ENCODE data around the gene SRPX2. TPM values are rescaled to one million over a fixed set of nuclear protein-coding genes. Genes with fewer than 3 reads are reported as not detected.
A peak's percentile ranks its signal among the peaks of the same experiment; 100 is the strongest.

The SRPX2 gene
- total RNA-seq, 1 donor from 2014 or later: 39.3 TPM

- Histone ChIP-seq H3K4me1 (ENCODE audit: insufficient read depth, low read length) (peaks cover 16% of the 10 kb centered on the region), H3K9me3 (ENCODE audit: insufficient read depth, low read depth, low read length) (no peaks in the 10 kb centered on the region), H3K79me2 (ENCODE audit: insufficient read depth, low read length) (no peaks in the 10 kb centered on the region), H3K27me3 (ENCODE audit: insufficient read depth, low read length) (no peaks in the 10 kb centered on the region), H3K36me3 (ENCODE audit: insufficient read depth, low read length) (no peaks in the 10 kb centered on the region), H3K4me2 (ENCODE audit: low read length) (no peak overlapping the region), H3K9ac (ENCODE audit: low read length) (no peak overlapping the region), H3K4me3 (ENCODE audit: insufficient read depth, low read depth, low read length) (no peak overlapping the region), H3K27ac (ENCODE audit: low read depth, low read length) (no peak overlapping the region), H2AFZ (ENCODE audit: low read depth, low read length) (no peak overlapping the region), H4K20me1 (ENCODE audit: insufficient read depth, low read length) (no peaks in the 10 kb centered on the region)
- no peak for TF ChIP-seq EZH2 (IDR thresholded peaks at IDR 0.05; ENCODE audit: insufficient read depth, low read length)
- TF ChIP-seq CTCF (IDR thresholded peaks at IDR 0.05; ENCODE audit: insufficient read depth, low read depth, low read length): no peak
- Mint-ChIP-seq H3K4me3 (ENCODE audit: unreplicated experiment) (no peak overlapping the region), H3K9me3 (ENCODE audit: unreplicated experiment) (no peaks in the 10 kb centered on the region), H3K27me3 (ENCODE audit: low read depth, unreplicated experiment) (no peaks in the 10 kb centered on the region), H3K36me3 (ENCODE audit: low read depth, unreplicated experiment) (peaks cover 7% of the 10 kb centered on the region), H3K27ac (ENCODE audit: unreplicated experiment) (no peak overlapping the region), H3K4me1 (ENCODE audit: low read depth, unreplicated experiment) (peaks cover 6% of the 10 kb centered on the region)
- DNase-seq (ENCODE audit: low read depth): no peak
- peak; percentile 20 for FAIRE-seq
Observed at GRCh38 chrX:100680756-100681155, 36.8 kb downstream of the SRPX2 start.

GRCh38 chrX:100681599-100681998, 37.6 kb downstream of the SRPX2 start:
- H3K4me1 Mint-ChIP-seq (ENCODE audit: low read depth, unreplicated experiment): peaks cover 6% of the 10 kb centered on the region
- H2AFZ ChIP-seq (ENCODE audit: low read depth, low read length): no peak overlapping the region
- H3K4me1 ChIP-seq (ENCODE audit: insufficient read depth, low read length): peaks cover 16% of the 10 kb centered on the region
- no peak overlapping the region for H3K4me2 ChIP-seq (ENCODE audit: low read length)
- H3K27me3 Mint-ChIP-seq (ENCODE audit: low read depth, unreplicated experiment): no peaks in the 10 kb centered on the region
- H3K27me3 ChIP-seq (ENCODE audit: insufficient read depth, low read length): no peaks in the 10 kb centered on the region
- H4K20me1 ChIP-seq (ENCODE audit: insufficient read depth, low read length): no peaks in the 10 kb centered on the region
- H3K27ac ChIP-seq (ENCODE audit: low read depth, low read length): no peak overlapping the region
- H3K36me3 Mint-ChIP-seq (ENCODE audit: low read depth, unreplicated experiment): peaks cover 4% of the 10 kb centered on the region
- no peaks in the 10 kb centered on the region for H3K9me3 ChIP-seq (ENCODE audit: insufficient read depth, low read depth, low read length)
- no peak overlapping the region for H3K4me3 ChIP-seq (ENCODE audit: insufficient read depth, low read depth, low read length)
- H3K4me3 Mint-ChIP-seq (ENCODE audit: unreplicated experiment): no peak overlapping the region
- no peaks in the 10 kb centered on the region for H3K79me2 ChIP-seq (ENCODE audit: insufficient read depth, low read length)
- TF ChIP-seq CTCF (IDR thresholded peaks at IDR 0.05; ENCODE audit: insufficient read depth, low read depth, low read length): no peak
- no peak for TF ChIP-seq EZH2 (IDR thresholded peaks at IDR 0.05; ENCODE audit: insufficient read depth, low read length)
- no peaks in the 10 kb centered on the region for H3K9me3 Mint-ChIP-seq (ENCODE audit: unreplicated experiment)
- no peak overlapping the region for H3K9ac ChIP-seq (ENCODE audit: low read length)
- H3K36me3 ChIP-seq (ENCODE audit: insufficient read depth, low read length): no peaks in the 10 kb centered on the region
- no peak for DNase-seq (ENCODE audit: low read depth)
- no peak for FAIRE-seq
- H3K27ac Mint-ChIP-seq (ENCODE audit: unreplicated experiment): no peak overlapping the region

GRCh38 chrX:100682939-100683338, 38.9 kb downstream of the SRPX2 start:
- peak; percentile 83 for FAIRE-seq
- no peak overlapping the region for H3K4me2 ChIP-seq (ENCODE audit: low read length)
- no peak for DNase-seq (ENCODE audit: low read depth)
- no peak overlapping the region for H2AFZ ChIP-seq (ENCODE audit: low read depth, low read length)
- TF ChIP-seq EZH2 (IDR thresholded peaks at IDR 0.05; ENCODE audit: insufficient read depth, low read length) (no peak), CTCF (IDR thresholded peaks at IDR 0.05; ENCODE audit: insufficient read depth, low read depth, low read length) (no peak)
- H3K9me3 ChIP-seq (ENCODE audit: insufficient read depth, low read depth, low read length): no peaks in the 10 kb centered on the region
- no peak overlapping the region for H3K9ac ChIP-seq (ENCODE audit: low read length)
- Mint-ChIP-seq H3K36me3 (ENCODE audit: low read depth, unreplicated experiment) (peaks cover 3% of the 10 kb centered on the region), H3K27ac (ENCODE audit: unreplicated experiment) (no peak overlapping the region), H3K27me3 (ENCODE audit: low read depth, unreplicated experiment) (no peaks in the 10 kb centered on the region), H3K4me3 (ENCODE audit: unreplicated experiment) (no peak overlapping the region), H3K9me3 (ENCODE audit: unreplicated experiment) (no peaks in the 10 kb centered on the region), H3K4me1 (ENCODE audit: low read depth, unreplicated experiment) (peaks cover 6% of the 10 kb centered on the region)
- no peaks in the 10 kb centered on the region for H4K20me1 ChIP-seq (ENCODE audit: insufficient read depth, low read length)
- H3K4me1 ChIP-seq (ENCODE audit: insufficient read depth, low read length): peaks cover 16% of the 10 kb centered on the region
- H3K79me2 ChIP-seq (ENCODE audit: insufficient read depth, low read length): no peaks in the 10 kb centered on the region
- H3K4me3 ChIP-seq (ENCODE audit: insufficient read depth, low read depth, low read length): no peak overlapping the region
- H3K27ac ChIP-seq (ENCODE audit: low read depth, low read length): no peak overlapping the region
- peaks cover 3% of the 10 kb centered on the region for H3K36me3 ChIP-seq (ENCODE audit: insufficient read depth, low read length)
- no peaks in the 10 kb centered on the region for H3K27me3 ChIP-seq (ENCODE audit: insufficient read depth, low read length)
